Measurements from ENCODE around the gene ERO1A. TPM values are rescaled to one million over a fixed set of nuclear protein-coding genes. Genes with fewer than 3 reads are reported as not detected.

Gene ERO1A
- total RNA-seq, 4 donors from 2014 or later = 20.3 to 34.3 (median 31.3) TPM

DNA sequence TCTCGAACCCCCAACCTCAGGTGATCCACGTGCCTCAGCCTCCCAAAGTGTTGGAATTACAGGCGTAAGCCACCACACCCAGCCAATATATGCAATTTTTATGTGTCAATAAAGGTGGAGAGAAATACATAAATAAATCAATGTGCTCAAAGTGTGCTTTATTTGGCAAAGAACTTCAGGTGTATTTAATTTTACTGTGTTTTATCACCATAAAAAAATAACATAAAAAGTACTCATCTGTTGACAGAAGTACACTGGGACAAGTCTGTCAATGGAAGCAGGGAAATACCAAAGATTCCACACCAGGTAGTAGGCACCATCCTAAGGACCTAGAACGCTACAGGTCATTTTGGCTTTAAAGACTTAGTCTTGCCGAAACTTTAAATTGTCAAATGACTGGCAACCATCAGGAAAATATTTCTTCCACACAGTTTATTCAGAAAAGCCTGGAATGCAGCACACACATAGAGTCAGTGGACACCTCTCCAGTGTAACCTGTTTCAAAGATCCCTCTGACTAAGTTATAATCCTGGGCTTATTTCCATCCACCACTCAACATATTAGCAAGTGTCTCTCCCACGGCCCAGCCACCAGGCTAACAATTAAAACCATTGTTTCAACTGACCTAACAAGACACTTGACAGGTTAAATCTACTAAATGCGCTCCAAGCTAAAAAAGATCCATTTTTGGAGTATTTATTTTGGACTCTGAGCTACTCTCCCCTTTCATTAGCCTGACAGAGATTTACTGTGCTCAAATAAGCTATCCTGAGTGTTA, 4.2 kb downstream of the ERO1A start:
- H3K4me3 ChIP-seq = no peak overlapping the region
- peaks cover 0 to 35% (median 12%) of the 10 kb centered on the region in 4 donors for H3K4me1 ChIP-seq
- 76 to 84% methylated on average over 7 of the region's 7 CpGs for WGBS, 2 donors
- H3K9me3 ChIP-seq = no peaks in the 10 kb centered on the region
- no peaks in the 10 kb centered on the region for H3K27me3 ChIP-seq
- no peak overlapping the region for H3K27ac ChIP-seq
- TF ChIP-seq EP300 (IDR thresholded peaks at IDR 0.05) (no peak), POLR2A (IDR thresholded peaks at IDR 0.05) (no peak)
- no peak for DNase-seq (ENCODE audit: low spot score in 2 of 2)
- no peaks in the 10 kb centered on the region for H3K36me3 ChIP-seq

DNA sequence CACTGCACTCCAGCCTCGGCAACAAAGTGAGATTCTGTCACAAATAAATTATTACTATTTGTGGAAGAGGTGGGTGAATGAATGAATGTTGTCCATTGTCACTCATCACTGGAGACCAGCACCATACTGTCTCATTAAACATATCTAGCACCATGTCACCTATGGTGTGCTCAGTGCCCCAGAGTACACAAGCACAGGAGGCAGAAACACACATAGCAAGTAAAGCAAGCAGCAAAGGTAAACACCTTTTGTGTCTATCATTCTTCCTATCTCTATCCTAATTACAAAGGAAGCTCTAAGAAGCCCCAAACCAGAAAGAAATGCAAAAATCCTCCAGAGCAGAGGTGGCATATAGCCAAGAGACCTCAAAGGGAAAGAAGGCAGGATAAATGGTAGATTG, 9.2 kb downstream of the ERO1A start:
- 86 to 100% methylated on average over 1 of the region's 1 CpG for WGBS, 2 donors
- Histone ChIP-seq H3K27me3 (no peaks in the 10 kb centered on the region), H3K36me3 (peaks cover 0 to 4% (median 0%) of the 10 kb centered on the region in 3 donors), H3K4me1 (peaks cover 0 to 23% (median 0%) of the 10 kb centered on the region in 4 donors), H3K9me3 (no peaks in the 10 kb centered on the region), H3K4me3 (no peak overlapping the region), H3K27ac (no peak overlapping the region)
- TF ChIP-seq POLR2A (IDR thresholded peaks at IDR 0.05) = no peak
- TF ChIP-seq, protein P1, sequence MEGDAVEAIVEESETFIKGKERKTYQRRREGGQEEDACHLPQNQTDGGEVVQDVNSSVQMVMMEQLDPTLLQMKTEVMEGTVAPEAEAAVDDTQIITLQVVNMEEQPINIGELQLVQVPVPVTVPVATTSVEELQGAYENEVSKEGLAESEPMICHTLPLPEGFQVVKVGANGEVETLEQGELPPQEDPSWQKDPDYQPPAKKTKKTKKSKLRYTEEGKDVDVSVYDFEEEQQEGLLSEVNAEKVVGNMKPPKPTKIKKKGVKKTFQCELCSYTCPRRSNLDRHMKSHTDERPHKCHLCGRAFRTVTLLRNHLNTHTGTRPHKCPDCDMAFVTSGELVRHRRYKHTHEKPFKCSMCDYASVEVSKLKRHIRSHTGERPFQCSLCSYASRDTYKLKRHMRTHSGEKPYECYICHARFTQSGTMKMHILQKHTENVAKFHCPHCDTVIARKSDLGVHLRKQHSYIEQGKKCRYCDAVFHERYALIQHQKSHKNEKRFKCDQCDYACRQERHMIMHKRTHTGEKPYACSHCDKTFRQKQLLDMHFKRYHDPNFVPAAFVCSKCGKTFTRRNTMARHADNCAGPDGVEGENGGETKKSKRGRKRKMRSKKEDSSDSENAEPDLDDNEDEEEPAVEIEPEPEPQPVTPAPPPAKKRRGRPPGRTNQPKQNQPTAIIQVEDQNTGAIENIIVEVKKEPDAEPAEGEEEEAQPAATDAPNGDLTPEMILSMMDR (IDR thresholded peaks at IDR 0.05) = no peak
- TF ChIP-seq EP300 (IDR thresholded peaks at IDR 0.05) = no peak
- DNase-seq (ENCODE audit: low spot score in 2 of 2) = no peak

DNA sequence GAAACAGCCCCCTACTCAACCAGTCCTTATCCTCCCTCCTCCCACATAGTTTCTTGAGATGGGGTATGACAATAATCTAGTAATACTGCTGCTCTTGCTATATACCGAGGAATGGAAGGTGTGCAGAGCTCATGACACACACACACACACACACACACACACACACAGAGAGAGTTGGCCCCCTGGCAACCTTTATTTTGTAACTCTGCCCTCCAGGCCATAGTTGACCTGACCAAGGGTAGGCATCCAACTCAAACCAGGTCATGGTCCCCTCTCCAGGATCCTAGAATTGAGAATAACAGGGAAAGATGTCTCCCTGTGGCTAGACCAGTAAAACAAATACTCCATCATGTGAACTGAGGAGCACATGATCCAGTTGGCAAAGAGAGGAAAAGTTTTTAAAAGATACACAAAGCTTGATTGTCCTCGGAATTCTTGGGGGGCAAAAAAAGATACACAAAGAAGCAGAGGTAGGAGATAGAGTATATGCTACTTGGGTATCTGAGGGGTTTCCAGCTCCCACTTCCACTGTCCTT, 11.3 kb downstream of the ERO1A start:
- 68 to 73% methylated on average over 2 of the region's 2 CpGs for WGBS, 2 donors
- TF ChIP-seq EP300 (IDR thresholded peaks at IDR 0.05) (no peak), POLR2A (IDR thresholded peaks at IDR 0.05) (no peak)
- TF ChIP-seq, protein P1 (IDR thresholded peaks at IDR 0.05) = no peak

DNA sequence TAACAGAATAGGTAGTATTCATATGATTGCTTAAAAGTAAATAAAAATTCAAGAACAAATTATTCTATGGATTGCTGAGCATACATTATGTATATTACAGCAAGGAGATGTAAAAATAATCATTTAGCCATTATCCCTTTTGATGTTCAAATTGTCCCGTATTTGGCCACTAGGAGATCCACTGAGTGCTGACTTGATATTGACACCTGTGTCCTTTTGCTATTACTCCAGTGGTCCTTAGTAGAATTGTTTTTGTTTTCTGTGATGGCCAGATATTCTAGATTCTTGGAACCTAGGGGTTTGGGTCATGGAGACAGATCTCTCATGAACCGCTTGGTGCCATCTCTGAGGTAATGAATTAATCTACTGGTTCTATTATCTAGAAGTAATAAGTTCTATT, 16.8 kb downstream of the ERO1A start:
- H3K4me3 ChIP-seq = no peak overlapping the region
- 90 to 94% methylated on average over 2 of the region's 2 CpGs for WGBS, 2 donors
- H3K9me3 ChIP-seq = no peaks in the 10 kb centered on the region
- H3K4me1 ChIP-seq = no peaks in the 10 kb centered on the region
- no peak overlapping the region for H3K27ac ChIP-seq
- DNase-seq (ENCODE audit: low spot score in 2 of 2) = no peak
- H3K27me3 ChIP-seq = no peaks in the 10 kb centered on the region
- H3K36me3 ChIP-seq = peaks cover 0 to 54% (median 0%) of the 10 kb centered on the region in 3 donors
- no peak for TF ChIP-seq POLR2A (IDR thresholded peaks at IDR 0.05)
- TF ChIP-seq, protein P1 (IDR thresholded peaks at IDR 0.05) = no peak
- no peak for TF ChIP-seq EP300 (IDR thresholded peaks at IDR 0.05)

More for the DNA sequence above, 11.3 kb downstream of the ERO1A start:
- Histone ChIP-seq H3K27ac (no peak overlapping the region), H3K4me3 (no peak overlapping the region), H3K27me3 (no peaks in the 10 kb centered on the region), H3K36me3 (peaks cover 0 to 11% (median 0%) of the 10 kb centered on the region in 3 donors), H3K9me3 (no peaks in the 10 kb centered on the region), H3K4me1 (peaks cover 0 to 23% (median 0%) of the 10 kb centered on the region in 4 donors)
- DNase-seq (ENCODE audit: low spot score in 2 of 2) = no peak

DNA sequence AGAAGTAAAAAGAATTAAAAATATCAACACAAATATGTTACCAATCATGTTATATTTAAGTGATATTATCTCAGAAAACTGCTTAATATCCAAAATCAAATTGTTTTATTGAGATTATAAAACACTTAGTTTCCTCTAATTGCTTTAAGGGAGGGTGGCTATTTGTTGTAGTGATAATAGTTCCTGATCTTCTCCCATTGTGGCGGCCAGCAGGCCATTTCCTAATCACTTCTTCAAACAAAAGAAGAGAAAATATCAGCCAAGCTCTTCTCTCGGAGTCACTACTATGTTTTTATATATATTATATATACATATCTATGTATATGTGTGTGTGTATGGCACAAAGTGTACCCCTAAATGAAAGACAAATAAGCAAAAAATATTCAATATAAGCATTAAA, 31.5 kb downstream of the ERO1A start:
- Histone ChIP-seq H3K4me3 (no peak overlapping the region), H3K4me1 (no peaks in the 10 kb centered on the region), H3K27ac (no peak overlapping the region), H3K27me3 (no peaks in the 10 kb centered on the region), H3K9me3 (no peaks in the 10 kb centered on the region), H3K36me3 (peaks cover 0 to 62% (median 0%) of the 10 kb centered on the region in 3 donors)
- TF ChIP-seq, protein P1 (IDR thresholded peaks at IDR 0.05) = no peak
- TF ChIP-seq EP300 (IDR thresholded peaks at IDR 0.05) = no peak
- DNase-seq (ENCODE audit: low spot score in 2 of 2) = no peak
- 84 to 85% methylated on average over 2 of the region's 2 CpGs for WGBS, 2 donors

All from tibial nerve (tissue), 4 donors.